ENCODE data around the gene SLC30A1. TPM values are rescaled to one million over a fixed set of nuclear protein-coding genes. Genes with fewer than 3 reads are reported as not detected.
"Not testable (repeated sequence)": the region's sequence is repeated elsewhere in the genome, so short reads cannot be mapped to it uniquely, and the experiment has no call there.

Gene SLC30A1, protein sequence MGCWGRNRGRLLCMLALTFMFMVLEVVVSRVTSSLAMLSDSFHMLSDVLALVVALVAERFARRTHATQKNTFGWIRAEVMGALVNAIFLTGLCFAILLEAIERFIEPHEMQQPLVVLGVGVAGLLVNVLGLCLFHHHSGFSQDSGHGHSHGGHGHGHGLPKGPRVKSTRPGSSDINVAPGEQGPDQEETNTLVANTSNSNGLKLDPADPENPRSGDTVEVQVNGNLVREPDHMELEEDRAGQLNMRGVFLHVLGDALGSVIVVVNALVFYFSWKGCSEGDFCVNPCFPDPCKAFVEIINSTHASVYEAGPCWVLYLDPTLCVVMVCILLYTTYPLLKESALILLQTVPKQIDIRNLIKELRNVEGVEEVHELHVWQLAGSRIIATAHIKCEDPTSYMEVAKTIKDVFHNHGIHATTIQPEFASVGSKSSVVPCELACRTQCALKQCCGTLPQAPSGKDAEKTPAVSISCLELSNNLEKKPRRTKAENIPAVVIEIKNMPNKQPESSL
- 10 to 100 TPM in 2 of 5 donors, 1 to 10 TPM in 3; 4.7 to 11.8 (median 9.4) TPM for total RNA-seq
- 13.4 TPM for total RNA-seq (2013)
- 13.2 to 57.4 (median 32.6) reads per million in 29 experiments for total RNA-seq

- CTCF ChIA-PET, result interaction anchor here (0.6 to 2.8 kb wide), 9 partner anchors 24 to 255 kb away, joined by 3 to 14 read pairs (median 4); no protein-coding TSS in a partner anchor
- Histone ChIP-seq H3K4me3 (ENCODE audit: control insufficient read depth in 1 of 2, extremely low read depth in 1 of 2, low read length in 1 of 2) (peak within 1 kb of the TSS; percentile 91 to 92), H3K9me3 (no peaks in the 10 kb centered on the region), H3K4me1 (ENCODE audit: control insufficient read depth in 1 of 2, extremely low read depth in 1 of 2, insufficient read depth in 2 of 2, low read length in 2 of 2) (peaks cover 14 to 19% of the 10 kb centered on the region in 2 experiments), H3K27ac (ENCODE audit: low read length) (peak within 1 kb of the TSS; percentile 51), H3K27me3 (replicated peaks in 1 of 2; ENCODE audit: control insufficient read depth in 2 of 2, extremely low read depth in 1 of 2, insufficient read depth in 2 of 2, low read length in 1 of 2) (no peaks in the 10 kb centered on the region), H3K36me3 (ENCODE audit: control insufficient read depth in 2 of 2, extremely low read depth in 1 of 2, insufficient read depth in 1 of 2, low read length in 1 of 2) (peaks cover 0 to 9% of the 10 kb centered on the region in 2 donors)
- Mint-ChIP-seq H3K27me3 (no peaks in the 10 kb centered on the region), H3K9me3 (no peaks in the 10 kb centered on the region), H3K4me3 (peak within 1 kb of the TSS; percentile 89 to 94 (median 90)), H3K36me3 (peaks cover 14% of the 10 kb centered on the region), H3K27ac (peak within 1 kb of the TSS; percentile 84 to 87), H3K4me1 (peaks cover 32 to 42% (median 38%) of the 10 kb centered on the region in 3 donors)
- WGBS (ENCODE audit: insufficient coverage), result under 1% methylated on average over 98 of the region's 98 CpGs
- peak; percentile 97 to 100 (median 99) for DNase-seq
- POLR2A ChIA-PET, result interaction anchor here in 1 of 2 donors (0.6 kb wide), 2 partner anchors 103 to 583 kb away, joined by 3 read pairs; no protein-coding TSS in a partner anchor
- ATAC-seq (replicated peaks in 1 of 4), result peak; percentile 88 to 93 (median 90)
Measured at GRCh38 chr1:211578640-211579439, at the start of gene SLC30A1. Gene SLC30A1 (minus strand): TSS chr1:211579161. CDS start chr1:211578612, 549 bp downstream.

DNA sequence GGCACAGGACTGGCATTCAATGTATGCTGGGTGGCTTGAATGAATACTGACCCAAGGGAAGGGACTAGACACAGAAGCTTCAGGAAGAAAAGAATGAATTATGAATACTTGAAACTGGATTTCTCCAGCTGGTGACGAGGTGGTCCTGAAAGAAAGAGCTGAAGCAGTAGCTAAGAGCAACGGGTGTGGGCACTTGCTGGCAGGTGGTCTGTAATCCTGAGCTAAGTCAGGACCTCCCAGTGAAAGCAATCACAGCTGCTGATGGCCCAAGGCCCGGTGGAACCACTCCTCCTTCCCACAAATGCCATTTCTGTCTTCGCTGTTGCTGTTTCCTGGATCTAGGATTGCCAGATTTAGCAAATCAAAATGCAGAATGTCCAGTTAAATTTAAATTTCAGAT is 49.5 kb upstream of the SLC30A1 start:
- H3K4me1 ChIP-seq (ENCODE audit: control insufficient read depth in 1 of 2, extremely low read depth in 1 of 2, insufficient read depth in 2 of 2, low read length in 2 of 2), result peaks cover 0 to 6% of the 10 kb centered on the region in 2 experiments
- CTCF ChIA-PET, result interaction anchor here in 1 of 2 donors (0.9 kb wide), 1 partner anchor 24 kb away, joined by 3 read pairs; no protein-coding TSS in a partner anchor
- POLR2A ChIA-PET, result no interaction called here
- H3K27ac ChIP-seq (ENCODE audit: low read length), result no peak overlapping the region
- H3K4me1 Mint-ChIP-seq, result peaks cover 5 to 7% (median 7%) of the 10 kb centered on the region in 3 donors
- no peaks in the 10 kb centered on the region for H3K27me3 Mint-ChIP-seq
- H3K9me3 ChIP-seq, result no peaks in the 10 kb centered on the region
- no peaks in the 10 kb centered on the region for H3K36me3 ChIP-seq (ENCODE audit: control insufficient read depth in 2 of 2, extremely low read depth in 1 of 2, insufficient read depth in 1 of 2, low read length in 1 of 2)
- no peaks in the 10 kb centered on the region for H3K9me3 Mint-ChIP-seq
- H3K27me3 ChIP-seq (replicated peaks in 1 of 2; ENCODE audit: control insufficient read depth in 2 of 2, extremely low read depth in 1 of 2, insufficient read depth in 2 of 2, low read length in 1 of 2), result peaks cover 0 to 21% of the 10 kb centered on the region in 2 experiments
- no peak overlapping the region for H3K4me3 Mint-ChIP-seq
- no peak overlapping the region for H3K4me3 ChIP-seq (ENCODE audit: control insufficient read depth in 1 of 2, extremely low read depth in 1 of 2, low read length in 1 of 2)
- ATAC-seq (replicated peaks in 1 of 4) (no peak), DNase-seq (no peak)
- H3K36me3 Mint-ChIP-seq, result no peaks in the 10 kb centered on the region
- H3K27ac Mint-ChIP-seq, result no peak overlapping the region
- 81% methylated on average over 3 of the region's 4 CpGs for WGBS (ENCODE audit: insufficient coverage)

GRCh38 chr1:211627259-211627658 is 48.3 kb upstream of the SLC30A1 start:
- H3K4me1 ChIP-seq (ENCODE audit: control insufficient read depth in 1 of 2, extremely low read depth in 1 of 2, insufficient read depth in 2 of 2, low read length in 2 of 2), result no peaks in the 10 kb centered on the region
- H3K9me3 ChIP-seq, result no peaks in the 10 kb centered on the region
- Mint-ChIP-seq H3K27me3 (no peaks in the 10 kb centered on the region), H3K27ac (no peak overlapping the region), H3K4me1 (peaks cover 6 to 10% (median 8%) of the 10 kb centered on the region in 3 donors), H3K36me3 (no peaks in the 10 kb centered on the region), H3K9me3 (no peaks in the 10 kb centered on the region), H3K4me3 (no peak overlapping the region)
- CTCF ChIA-PET, result no interaction called here
- no peak overlapping the region for H3K27ac ChIP-seq (ENCODE audit: low read length)
- DNase-seq (no peak), ATAC-seq (replicated peaks in 1 of 4) (no peak)
- H3K27me3 ChIP-seq (replicated peaks in 1 of 2; ENCODE audit: control insufficient read depth in 2 of 2, extremely low read depth in 1 of 2, insufficient read depth in 2 of 2, low read length in 1 of 2), result peaks cover 0 to 14% of the 10 kb centered on the region in 2 experiments
- no peaks in the 10 kb centered on the region for H3K36me3 ChIP-seq (ENCODE audit: control insufficient read depth in 2 of 2, extremely low read depth in 1 of 2, insufficient read depth in 1 of 2, low read length in 1 of 2)
- WGBS (ENCODE audit: insufficient coverage), result no CpG with 5 or more reads among the region's 4 CpGs
- H3K4me3 ChIP-seq (ENCODE audit: control insufficient read depth in 1 of 2, extremely low read depth in 1 of 2, low read length in 1 of 2), result no peak overlapping the region
- POLR2A ChIA-PET, result no interaction called here

- POLR2A ChIA-PET; DNase-seq; H3K27ac ChIP-seq (ENCODE audit: low read length); ATAC-seq (replicated peaks in 1 of 4); H3K4me3 Mint-ChIP-seq; H3K27me3 ChIP-seq (replicated peaks in 1 of 2; ENCODE audit: control insufficient read depth in 2 of 2, extremely low read depth in 1 of 2, insufficient read depth in 2 of 2, low read length in 1 of 2); H3K27ac Mint-ChIP-seq; H3K4me1 ChIP-seq (ENCODE audit: control insufficient read depth in 1 of 2, extremely low read depth in 1 of 2, insufficient read depth in 2 of 2, low read length in 2 of 2); H3K9me3 Mint-ChIP-seq; H3K4me3 ChIP-seq (ENCODE audit: control insufficient read depth in 1 of 2, extremely low read depth in 1 of 2, low read length in 1 of 2); H3K9me3 ChIP-seq; H3K27me3 Mint-ChIP-seq; H3K36me3 ChIP-seq (ENCODE audit: control insufficient read depth in 2 of 2, extremely low read depth in 1 of 2, insufficient read depth in 1 of 2, low read length in 1 of 2); H3K36me3 Mint-ChIP-seq; CTCF ChIA-PET: not testable (repeated sequence)
- no CpG with 5 or more reads among the region's 7 CpGs for WGBS (ENCODE audit: insufficient coverage)
- peaks cover 6 to 10% (median 8%) of the 10 kb centered on the region in 3 donors for H3K4me1 Mint-ChIP-seq
Measured at GRCh38 chr1:211625866-211626265, 46.9 kb upstream of the SLC30A1 start.

- 50% methylated on average over 1 of the region's 2 CpGs for WGBS (ENCODE audit: insufficient coverage)
- Histone ChIP-seq H3K4me1 (ENCODE audit: control insufficient read depth in 1 of 2, extremely low read depth in 1 of 2, insufficient read depth in 2 of 2, low read length in 2 of 2) (no peaks in the 10 kb centered on the region), H3K27me3 (replicated peaks in 1 of 2; ENCODE audit: control insufficient read depth in 2 of 2, extremely low read depth in 1 of 2, insufficient read depth in 2 of 2, low read length in 1 of 2) (peaks cover 0 to 2% of the 10 kb centered on the region in 2 experiments), H3K36me3 (ENCODE audit: control insufficient read depth in 2 of 2, extremely low read depth in 1 of 2, insufficient read depth in 1 of 2, low read length in 1 of 2) (no peaks in the 10 kb centered on the region), H3K27ac (ENCODE audit: low read length) (no peak overlapping the region), H3K9me3 (no peaks in the 10 kb centered on the region), H3K4me3 (ENCODE audit: control insufficient read depth in 1 of 2, extremely low read depth in 1 of 2, low read length in 1 of 2) (no peak overlapping the region)
- Mint-ChIP-seq H3K4me3 (no peak overlapping the region), H3K9me3 (no peaks in the 10 kb centered on the region), H3K27me3 (no peaks in the 10 kb centered on the region), H3K27ac (no peak overlapping the region), H3K4me1 (peaks cover 6 to 10% (median 8%) of the 10 kb centered on the region in 3 donors), H3K36me3 (no peaks in the 10 kb centered on the region)
- CTCF ChIA-PET, result interaction anchor here (0.5 to 1.1 kb wide), 11 partner anchors 19 to 1765 kb away, joined by 3 to 9 read pairs (median 3); partner anchors contain the start of gene SLC30A1 (in 1 of the 2)
- ATAC-seq (replicated peaks in 1 of 4) (peak; percentile 63 to 77 (median 68)), DNase-seq (peak in 20 of 35 experiments; percentile 10 to 64 (median 24))
- POLR2A ChIA-PET, result no interaction called here
Measured at GRCh38 chr1:211625040-211625439, 46.1 kb upstream of the SLC30A1 start.

- POLR2A ChIA-PET, result no interaction called here
- ATAC-seq (replicated peaks in 1 of 4), result peak in 1 of 4 experiments; percentile 29
- no peak overlapping the region for H3K27ac Mint-ChIP-seq
Measured at GRCh38 chr1:211623515-211623914, 44.6 kb upstream of the SLC30A1 start.

More at GRCh38 chr1:211623515-211623914, 44.6 kb upstream of the SLC30A1 start:
- no peaks in the 10 kb centered on the region for H3K36me3 Mint-ChIP-seq
- H3K4me1 Mint-ChIP-seq, result peaks cover 6 to 10% (median 8%) of the 10 kb centered on the region in 3 donors
- WGBS (ENCODE audit: insufficient coverage), result no CpG with 5 or more reads among the region's 3 CpGs
- H3K27me3 ChIP-seq (replicated peaks in 1 of 2; ENCODE audit: control insufficient read depth in 2 of 2, extremely low read depth in 1 of 2, insufficient read depth in 2 of 2, low read length in 1 of 2), result no peaks in the 10 kb centered on the region
- H3K9me3 ChIP-seq, result no peaks in the 10 kb centered on the region
- no peak for DNase-seq
- H3K9me3 Mint-ChIP-seq, result no peaks in the 10 kb centered on the region
- no peaks in the 10 kb centered on the region for H3K27me3 Mint-ChIP-seq
- H3K36me3 ChIP-seq (ENCODE audit: control insufficient read depth in 2 of 2, extremely low read depth in 1 of 2, insufficient read depth in 1 of 2, low read length in 1 of 2), result no peaks in the 10 kb centered on the region
- CTCF ChIA-PET, result interaction anchor here (0.6 to 1.0 kb wide), 2 partner anchors 9 to 10 kb away, joined by 3 to 7 read pairs; no protein-coding TSS in a partner anchor
- H3K4me1 ChIP-seq (ENCODE audit: control insufficient read depth in 1 of 2, extremely low read depth in 1 of 2, insufficient read depth in 2 of 2, low read length in 2 of 2), result no peaks in the 10 kb centered on the region
- H3K4me3 Mint-ChIP-seq, result no peak overlapping the region
- no peak overlapping the region for H3K27ac ChIP-seq (ENCODE audit: low read length)
- no peak overlapping the region for H3K4me3 ChIP-seq (ENCODE audit: control insufficient read depth in 1 of 2, extremely low read depth in 1 of 2, low read length in 1 of 2)
